Esophagus mucosa (tissue), 1 donor: ENCODE measurements around the gene CPA4. TPM values are rescaled to one million over a fixed set of nuclear protein-coding genes. Genes with fewer than 3 reads are reported as not detected.

Experiments used
- ATAC-seq: fragments of 200-7000 bp; cut with Tn5 transposase; one replicate; pipeline ENCODE4 v1.9.1; 2020
- total RNA-seq: library from RNA; stranded (reverse); gene quantifications from one replicate; pipeline ENCODE4 v1.2.4, GENCODE V29; 2023
- donor health status: DM: yes; HTN: yes; CAD: no.

Gene CPA4
- total RNA-seq, 1 donor from 2014 or later: 9.4 TPM

GRCh38 chr7:130346177-130346905 lies 53.4 kb downstream of the CPA4 start:
- ATAC-seq: no peak

GRCh38 chr7:130346941-130347340 lies 54.0 kb downstream of the CPA4 start:
- ATAC-seq: peak; percentile 13

- ATAC-seq: peak; percentile 10
Observed at GRCh38 chr7:130349911-130350782, 57.2 kb downstream of the CPA4 start.

GRCh38 chr7:130350945-130351790 lies 58.2 kb downstream of the CPA4 start:
- ATAC-seq: no peak

GRCh38 chr7:130351791-130352090 lies 58.8 kb downstream of the CPA4 start:
- no peak for ATAC-seq

GRCh38 chr7:130352194-130353074 lies 59.5 kb downstream of the CPA4 start:
- ATAC-seq: no peak

- ATAC-seq: no peak
Observed at GRCh38 chr7:130353196-130353595, 60.2 kb downstream of the CPA4 start.

GRCh38 chr7:130356121-130356875 lies 63.3 kb downstream of the CPA4 start:
- peak; percentile 80 for ATAC-seq

- peak; percentile 82 for ATAC-seq
Observed at GRCh38 chr7:130356876-130357611, 64.1 kb downstream of the CPA4 start.

GRCh38 chr7:130358471-130358870 lies 65.5 kb downstream of the CPA4 start:
- no peak for ATAC-seq

GRCh38 chr7:130359276-130359857 lies 66.4 kb downstream of the CPA4 start:
- ATAC-seq: peak; percentile 63

- no peak for ATAC-seq
Observed at GRCh38 chr7:130360518-130360917, 67.6 kb downstream of the CPA4 start.

GRCh38 chr7:130361681-130362080 lies 68.7 kb downstream of the CPA4 start:
- ATAC-seq: no peak

GRCh38 chr7:130362251-130362816 lies 69.4 kb downstream of the CPA4 start:
- ATAC-seq: no peak

GRCh38 chr7:130363026-130363847 lies 70.3 kb downstream of the CPA4 start:
- ATAC-seq: peak; percentile 97

- ATAC-seq: no peak
Observed at GRCh38 chr7:130364451-130364850, 71.5 kb downstream of the CPA4 start.

GRCh38 chr7:130365088-130365487 lies 72.1 kb downstream of the CPA4 start:
- ATAC-seq: no peak

- no peak for ATAC-seq
Observed at GRCh38 chr7:130365511-130366441, 72.8 kb downstream of the CPA4 start.
